ENCODE results near the gene LMLN.
"Not testable (repeated sequence)": the region's sequence is repeated elsewhere in the genome, so short reads cannot be mapped to it uniquely, and the experiment has no call there.

LMLN gene, protein sequence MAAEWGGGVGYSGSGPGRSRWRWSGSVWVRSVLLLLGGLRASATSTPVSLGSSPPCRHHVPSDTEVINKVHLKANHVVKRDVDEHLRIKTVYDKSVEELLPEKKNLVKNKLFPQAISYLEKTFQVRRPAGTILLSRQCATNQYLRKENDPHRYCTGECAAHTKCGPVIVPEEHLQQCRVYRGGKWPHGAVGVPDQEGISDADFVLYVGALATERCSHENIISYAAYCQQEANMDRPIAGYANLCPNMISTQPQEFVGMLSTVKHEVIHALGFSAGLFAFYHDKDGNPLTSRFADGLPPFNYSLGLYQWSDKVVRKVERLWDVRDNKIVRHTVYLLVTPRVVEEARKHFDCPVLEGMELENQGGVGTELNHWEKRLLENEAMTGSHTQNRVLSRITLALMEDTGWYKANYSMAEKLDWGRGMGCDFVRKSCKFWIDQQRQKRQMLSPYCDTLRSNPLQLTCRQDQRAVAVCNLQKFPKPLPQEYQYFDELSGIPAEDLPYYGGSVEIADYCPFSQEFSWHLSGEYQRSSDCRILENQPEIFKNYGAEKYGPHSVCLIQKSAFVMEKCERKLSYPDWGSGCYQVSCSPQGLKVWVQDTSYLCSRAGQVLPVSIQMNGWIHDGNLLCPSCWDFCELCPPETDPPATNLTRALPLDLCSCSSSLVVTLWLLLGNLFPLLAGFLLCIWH

DNA sequence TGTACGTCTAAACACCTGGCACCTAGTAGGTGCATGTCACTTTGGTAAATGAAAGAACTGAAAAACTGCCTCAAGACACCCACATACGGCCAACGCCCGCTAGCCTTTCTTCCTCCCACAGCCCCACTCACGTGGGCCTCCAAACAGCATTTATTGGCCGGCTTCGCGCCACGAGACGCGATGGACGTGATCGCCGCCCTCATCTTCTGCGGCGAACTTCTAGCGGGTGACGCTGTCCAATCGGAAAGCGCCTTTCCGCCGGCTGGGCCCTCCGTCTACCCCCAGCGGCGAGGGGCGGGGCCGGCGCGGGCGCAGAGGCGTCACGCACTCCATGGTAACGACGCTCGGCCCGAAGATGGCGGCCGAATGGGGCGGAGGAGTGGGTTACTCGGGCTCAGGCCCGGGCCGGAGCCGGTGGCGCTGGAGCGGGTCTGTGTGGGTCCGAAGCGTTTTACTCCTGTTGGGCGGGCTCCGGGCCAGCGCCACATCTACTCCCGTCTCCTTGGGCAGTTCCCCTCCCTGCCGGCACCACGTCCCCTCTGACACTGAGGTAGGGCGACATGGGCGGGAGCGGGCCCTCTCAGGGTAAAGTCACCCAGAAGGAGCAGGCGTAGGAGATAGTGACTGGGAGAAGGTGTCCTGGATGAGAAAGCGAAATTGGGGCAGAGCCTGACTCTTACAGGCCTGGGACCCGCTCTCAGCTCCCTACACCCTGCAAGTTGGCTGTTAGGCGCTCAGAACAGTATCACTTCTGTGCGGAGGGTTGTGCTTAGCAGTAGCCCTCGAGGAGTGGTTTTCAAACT lies at the start of gene LMLN:
LMLN (plus strand) TSS at position 327 of the 803 bp plus-strand sequence; CDS start at position 356, 29 bp downstream.
- DNase-seq (ENCODE audit: low read depth), result peak; percentile 97

DNA sequence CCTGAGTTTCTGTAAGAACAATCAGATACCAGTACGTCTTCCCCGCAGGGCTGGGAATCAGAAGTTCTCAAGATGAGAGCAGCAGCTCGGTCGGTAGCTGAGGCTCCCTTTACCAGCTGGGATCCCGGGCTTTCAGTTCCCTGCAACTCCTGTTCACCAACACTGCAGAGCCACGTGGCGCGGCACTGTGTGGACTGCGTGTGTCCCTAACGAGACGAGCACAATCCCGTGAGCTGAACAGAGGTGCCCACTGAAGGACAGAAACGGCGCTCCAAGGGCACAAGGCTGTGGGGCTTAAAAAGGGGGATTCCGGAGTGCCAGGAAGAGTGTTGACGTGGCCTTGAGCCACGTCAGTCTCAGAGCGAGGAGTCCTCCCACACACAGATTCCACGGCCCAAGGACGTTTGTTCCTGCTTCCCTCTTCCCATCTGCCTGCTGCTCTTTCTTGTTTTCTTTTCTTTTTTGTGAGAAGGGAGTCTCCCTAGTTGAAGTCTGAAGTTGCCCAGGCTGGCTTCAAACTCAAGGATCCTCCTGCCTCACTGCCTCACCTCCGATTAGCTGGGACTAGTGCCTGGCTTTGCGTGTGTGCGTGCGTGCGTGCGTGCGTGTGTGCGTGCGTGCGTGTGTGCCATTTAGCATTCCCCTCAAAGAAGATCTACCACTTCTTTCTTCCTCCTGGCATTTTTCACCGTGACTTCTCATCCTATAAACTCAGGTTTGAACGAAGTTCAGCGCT lies 47.1 kb upstream of the LMLN start:
- DNase-seq (ENCODE audit: low read depth), result no peak

DNA sequence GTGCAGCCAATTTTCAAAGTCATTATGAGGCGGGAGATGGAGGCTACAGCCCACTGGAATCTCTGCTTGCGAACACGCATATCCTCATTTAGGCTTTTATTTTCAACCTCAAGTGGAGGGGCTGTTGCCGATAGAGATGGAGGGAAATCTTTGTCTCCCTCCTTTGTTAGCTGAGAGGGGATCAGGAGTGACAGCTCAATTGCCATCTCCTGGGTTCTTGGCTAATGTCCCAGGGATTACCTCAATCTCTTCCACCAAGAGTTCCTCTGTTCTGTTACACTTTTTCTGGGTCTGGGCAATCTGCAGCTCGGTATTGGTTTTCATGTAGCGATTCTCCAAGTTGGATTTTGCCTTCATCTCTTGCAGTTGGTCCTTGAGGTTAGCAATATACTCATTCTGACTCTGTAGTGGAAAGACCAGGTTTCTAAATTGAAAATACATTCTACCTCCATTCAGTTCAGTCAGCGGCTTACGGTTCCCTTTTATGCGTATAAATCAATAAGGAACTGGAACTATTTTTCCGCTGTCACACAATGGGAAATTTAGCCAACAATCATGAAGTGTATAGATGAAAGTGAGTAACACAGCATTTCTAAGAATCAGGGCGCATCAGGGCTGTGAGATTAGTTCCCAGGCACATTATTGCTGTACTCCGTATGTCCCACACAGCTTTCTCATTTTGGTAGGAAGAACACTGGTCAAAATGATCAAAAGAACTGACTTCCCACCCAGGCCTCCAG lies 46.2 kb upstream of the LMLN start:
- DNase-seq (ENCODE audit: low read depth), result no peak

DNA sequence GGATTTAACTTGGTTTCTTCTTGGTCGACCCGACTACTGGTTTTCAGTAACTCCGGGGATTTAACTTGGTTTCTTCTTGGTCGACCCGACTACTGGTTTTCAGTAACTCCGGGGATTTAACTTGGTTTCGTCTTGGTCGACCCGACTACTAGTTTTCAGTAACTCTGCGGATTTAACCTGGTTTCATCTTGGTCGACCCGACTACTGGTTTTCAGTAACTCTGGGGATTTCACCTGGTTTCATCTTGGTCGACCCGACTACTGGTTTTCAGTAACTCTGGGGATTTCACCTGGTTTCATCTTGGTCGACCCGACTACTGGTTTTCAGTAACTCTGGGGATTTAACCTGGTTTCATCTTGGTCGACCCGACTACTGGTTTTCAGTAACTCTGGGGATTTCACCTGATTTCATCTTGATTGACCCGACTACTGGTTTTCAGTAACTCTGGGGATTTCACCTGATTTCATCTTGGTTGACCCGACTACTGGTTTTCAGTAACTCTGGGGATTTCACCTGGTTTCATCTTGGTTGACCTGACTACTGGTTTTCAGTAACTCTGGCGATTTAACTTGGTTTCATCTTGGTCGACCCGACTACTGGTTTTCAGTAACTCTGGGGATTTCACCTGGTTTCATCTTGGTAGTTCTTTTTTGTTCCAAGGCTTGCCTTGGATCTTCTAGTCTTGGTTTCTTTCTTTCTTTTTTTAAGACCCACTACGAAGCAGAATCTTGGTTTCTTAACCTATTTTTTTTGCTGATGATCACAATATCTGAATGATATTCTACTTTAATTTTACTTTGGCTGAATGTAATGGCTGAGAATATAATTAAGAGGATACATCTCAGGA lies 38.4 kb upstream of the LMLN start:
- not testable (repeated sequence) for DNase-seq (ENCODE audit: low read depth)

DNA sequence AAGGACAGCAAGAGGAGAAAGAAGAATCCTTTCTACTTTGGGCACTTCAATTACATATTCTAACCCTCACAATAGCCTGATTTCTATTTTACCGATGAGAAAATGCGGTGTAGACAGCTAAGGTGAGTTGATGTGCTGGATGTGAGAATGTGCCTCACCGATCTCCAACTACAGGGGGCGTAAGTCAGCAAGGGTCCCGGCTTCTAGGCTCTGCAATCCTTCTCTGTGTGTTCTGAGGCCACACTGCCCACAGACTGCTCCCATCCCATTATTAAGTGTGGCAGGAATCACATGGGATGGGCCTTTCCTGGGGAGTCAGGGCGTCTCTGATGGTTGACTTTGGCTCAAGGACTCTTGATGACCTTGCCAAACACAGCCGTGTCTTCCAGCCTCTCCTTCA lies 33.6 kb upstream of the LMLN start:
- DNase-seq (ENCODE audit: low read depth), result no peak

DNA sequence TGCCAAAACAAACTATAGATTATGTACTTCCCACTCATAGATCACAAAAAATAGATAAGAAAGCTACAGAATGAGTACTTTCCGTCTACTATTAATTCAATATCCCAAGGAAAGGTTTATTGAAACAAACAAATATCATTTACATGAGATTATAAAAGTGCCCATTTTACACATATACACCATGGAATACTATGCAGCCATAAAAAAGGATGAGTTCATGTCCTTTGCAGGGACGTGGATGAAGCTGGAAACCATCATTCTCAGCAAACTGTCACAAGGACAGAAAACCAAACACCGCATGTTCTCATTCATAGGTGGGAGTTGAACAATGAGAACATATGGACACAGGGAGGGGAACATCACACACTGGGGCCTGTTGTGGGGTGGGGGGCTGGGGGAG lies 32.4 kb upstream of the LMLN start:
- DNase-seq (ENCODE audit: low read depth), result not testable (repeated sequence)

DNA sequence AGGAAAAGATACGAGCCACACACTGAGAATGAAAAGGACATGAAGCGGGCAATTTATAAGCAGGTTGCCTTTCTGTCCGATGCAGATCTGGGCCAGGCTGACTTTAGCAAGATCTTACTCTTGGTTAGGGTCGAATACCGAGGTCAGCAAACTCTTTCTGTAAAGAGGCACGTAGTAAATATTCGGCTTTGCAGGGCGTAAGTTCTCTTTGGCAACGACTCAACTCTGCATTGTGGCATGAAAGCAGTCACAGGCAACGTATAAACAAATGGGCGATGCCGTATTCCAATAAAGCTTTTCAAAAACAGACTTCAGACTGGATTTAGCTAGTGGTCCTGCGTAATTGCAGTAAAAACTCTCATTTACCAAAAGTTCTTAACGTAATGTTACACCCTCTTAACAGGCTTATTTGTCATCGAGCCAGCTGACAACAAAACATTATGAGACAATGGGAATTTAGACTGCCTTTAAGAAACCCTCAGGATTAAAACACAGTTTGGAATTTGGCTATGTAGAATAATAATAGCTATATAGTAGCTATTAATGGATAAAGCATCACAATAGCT lies 23.1 kb upstream of the LMLN start:
- DNase-seq (ENCODE audit: low read depth), result no peak

DNA sequence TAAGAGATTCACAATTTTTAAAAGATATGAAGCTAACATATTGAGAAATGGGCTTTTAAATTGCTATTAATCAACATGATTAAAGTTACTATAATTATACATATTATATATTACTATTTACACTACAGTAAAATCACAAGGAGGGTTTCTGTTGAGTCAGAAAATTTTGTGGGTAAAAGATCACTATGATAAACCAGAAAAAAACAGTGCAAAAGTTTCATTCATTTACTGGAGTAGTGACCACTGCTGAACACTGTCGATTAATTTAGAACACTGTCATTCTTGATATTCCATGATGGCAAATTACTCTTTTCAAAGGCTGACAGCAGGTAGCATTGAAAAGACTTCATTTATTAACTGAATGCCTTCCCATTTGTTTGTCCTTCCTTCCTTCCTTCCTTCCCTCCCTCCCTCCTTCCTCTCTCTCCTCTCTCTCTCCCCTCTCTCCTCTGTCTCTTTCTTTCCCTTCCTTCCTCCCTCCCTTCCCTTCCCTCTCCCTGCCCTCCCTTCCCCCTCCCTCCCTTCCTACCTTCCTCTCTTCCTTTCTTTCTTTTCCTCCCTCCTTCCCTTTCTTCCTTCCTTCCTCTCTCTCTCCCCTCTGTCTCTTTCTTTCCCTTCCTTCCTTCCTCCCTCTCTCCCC lies 19.2 kb upstream of the LMLN start:
- no peak for DNase-seq (ENCODE audit: low read depth)

DNA sequence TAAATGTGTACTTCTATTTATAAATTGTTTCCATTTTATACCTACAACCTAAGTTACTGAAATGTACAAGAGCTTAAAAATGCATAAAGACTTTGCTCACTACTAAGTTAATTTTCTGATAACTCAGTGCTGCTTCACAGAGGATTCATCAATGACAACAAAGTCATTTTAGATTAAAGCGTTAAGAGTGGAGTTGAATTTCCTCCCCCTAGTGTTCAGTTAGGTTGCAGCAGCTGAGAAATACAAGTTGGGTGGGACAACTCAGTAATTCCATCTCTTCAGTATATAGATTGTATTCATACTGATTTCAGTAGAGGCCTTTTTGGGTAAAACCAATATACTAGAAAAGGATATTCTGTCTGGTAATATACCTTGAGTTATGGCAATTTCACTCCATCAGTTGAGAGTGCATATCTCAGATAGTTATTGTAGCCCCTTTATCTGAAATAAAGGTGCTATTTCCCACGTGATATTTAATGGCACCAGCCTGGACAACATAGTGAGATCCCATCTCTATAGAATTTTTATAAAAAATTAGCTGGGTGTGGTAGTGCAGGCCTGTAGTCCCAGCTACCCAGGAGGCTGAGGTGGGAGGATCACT lies 17.0 kb upstream of the LMLN start:
- peak; percentile 59 for DNase-seq (ENCODE audit: low read depth)

DNA sequence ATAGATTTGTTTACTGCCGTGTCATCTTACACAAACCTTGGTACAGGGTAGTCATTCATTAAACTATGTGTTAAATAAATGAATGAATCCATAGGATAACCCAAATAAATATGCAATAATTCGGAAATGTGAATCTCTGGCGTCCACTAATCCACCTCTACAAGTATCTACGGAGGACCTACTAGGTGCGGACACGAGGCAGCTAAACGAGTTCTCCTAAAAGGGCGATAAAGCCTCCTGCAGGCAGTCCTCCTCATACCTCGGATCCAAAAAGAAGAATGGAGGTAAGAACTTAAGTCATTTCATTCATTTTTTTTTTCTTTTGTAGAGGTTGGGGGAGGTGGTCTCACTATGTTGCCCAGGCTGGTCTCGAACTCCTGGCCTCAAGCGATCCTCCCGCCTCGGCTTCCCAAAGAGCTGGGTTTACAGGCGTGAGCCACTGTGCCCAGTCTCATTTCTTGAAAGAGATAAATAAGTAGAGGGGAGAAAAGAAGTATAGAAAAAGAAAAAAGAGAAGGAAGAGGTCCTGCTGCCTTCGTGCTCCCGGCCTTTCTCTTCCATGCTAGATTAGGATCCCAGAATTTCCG lies 10.7 kb upstream of the LMLN start:
- DNase-seq (ENCODE audit: low read depth), result no peak

DNA sequence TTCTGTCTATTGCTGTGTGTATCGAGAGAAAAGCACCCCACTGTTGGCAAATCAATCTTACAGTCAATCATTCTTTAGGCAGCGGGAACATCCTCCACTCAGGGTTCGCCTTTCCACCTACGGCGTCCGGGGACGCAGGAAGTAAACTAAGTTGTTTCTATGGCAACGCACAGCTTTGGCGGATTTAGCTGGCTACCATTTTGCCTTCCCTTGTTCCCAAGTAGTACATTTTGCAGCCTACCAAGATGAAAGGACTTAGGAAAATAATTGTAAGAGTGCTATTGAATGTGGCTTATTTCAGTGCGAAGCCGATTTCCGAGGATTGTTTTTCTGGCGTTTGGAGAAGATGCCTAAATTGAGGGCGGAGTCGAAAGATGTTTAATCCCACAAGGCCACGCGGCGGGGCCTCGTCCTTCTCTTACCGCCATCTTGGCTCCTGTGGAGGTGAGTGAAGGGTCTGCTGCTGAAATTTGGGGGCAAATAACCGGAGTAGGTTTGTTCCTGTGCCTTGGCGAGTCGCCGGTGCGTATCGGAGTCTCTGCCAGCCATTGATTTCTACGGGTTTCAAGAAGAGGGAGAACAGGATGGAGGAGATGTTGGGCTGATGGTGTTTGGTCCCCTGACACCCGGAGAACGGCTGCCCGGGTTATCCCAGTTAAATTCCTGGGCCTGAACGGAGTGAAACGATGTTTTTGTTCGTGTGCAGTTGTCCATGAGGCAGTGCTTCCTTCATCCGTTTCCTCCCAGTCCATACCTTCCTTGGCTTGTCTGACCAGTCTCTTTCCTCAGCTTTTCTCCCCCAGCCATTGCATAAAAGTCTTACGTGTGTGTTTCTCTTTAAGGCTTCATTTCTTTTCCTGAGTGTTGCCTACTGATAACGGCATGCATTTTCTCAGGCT lies 10.0 kb upstream of the LMLN start, which contains the start of gene RPL35A:
RPL35A (plus strand) TSS at position 413 of the 899 bp plus-strand sequence. CDS start 778 bp downstream, outside the sequence.
- peak; percentile 94 for DNase-seq (ENCODE audit: low read depth)

DNA sequence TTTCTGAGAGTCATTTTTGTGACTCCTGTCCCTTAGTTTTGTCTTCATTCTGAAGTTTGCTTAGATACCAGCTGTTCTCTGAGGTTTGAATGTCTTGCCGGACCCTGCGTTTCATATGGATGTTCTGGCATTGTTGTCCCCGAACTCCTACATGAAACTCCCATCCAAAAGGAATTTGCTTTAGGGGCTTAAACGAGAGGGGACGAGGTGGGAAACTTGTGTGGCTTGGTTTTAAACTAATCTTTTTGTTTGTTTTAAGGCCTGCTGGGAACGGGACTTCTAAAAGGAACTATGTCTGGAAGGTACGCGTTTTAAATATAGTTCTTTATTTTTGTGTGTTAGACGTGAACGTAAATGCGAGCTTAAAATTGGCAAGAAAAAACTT lies 9.3 kb upstream of the LMLN start:
- DNase-seq (ENCODE audit: low read depth), result no peak

DNA sequence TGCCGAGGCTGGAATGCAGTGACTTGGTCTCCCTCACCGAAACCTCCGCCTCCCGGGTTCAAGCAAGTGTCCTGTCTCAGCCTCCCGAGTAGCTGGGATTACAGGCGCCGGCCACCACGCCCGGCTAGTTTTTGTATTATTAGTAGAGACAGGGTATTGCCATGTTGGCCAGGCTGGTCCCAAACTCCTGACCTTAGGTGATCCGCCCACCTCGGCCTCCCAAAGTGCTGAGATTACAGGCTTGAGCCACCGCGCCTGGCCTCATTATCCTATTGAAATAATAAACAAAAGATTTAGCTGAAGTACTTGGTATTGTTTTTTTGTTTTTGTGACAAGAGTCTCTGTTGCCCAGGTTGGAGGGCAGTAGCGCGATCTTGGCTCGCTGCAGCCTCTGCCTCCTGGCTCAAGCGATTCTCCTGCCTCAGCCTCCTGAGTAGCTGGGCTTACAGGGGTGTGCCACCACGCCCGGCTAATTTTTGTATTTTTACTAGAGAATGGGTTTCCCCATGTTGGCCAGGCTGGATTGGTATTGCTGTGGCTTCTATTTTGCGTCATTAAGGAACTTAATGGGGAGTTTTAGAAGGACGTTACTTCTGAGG lies 8.5 kb upstream of the LMLN start:
- DNase-seq (ENCODE audit: low read depth), result no peak

DNA sequence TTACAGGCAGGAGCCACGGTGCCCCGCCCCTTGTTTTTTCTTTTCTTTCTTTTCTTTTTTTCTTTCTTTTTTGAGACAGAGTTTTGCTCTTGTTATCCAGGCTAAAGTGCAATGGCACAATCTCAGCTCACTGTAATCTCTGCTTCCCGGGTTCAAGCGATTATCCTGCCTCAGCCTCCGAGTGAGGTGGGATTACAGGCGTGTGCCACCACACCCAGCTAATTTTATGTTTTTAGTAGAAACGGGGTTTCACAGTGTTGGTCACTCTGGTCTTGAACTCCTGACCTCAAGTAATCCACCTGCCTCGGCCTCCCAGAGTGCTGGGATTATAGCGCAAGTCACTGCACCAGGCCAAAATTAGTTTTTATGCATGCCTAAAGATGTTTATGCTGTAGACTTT lies 7.6 kb upstream of the LMLN start:
- DNase-seq (ENCODE audit: low read depth), result no peak

DNA sequence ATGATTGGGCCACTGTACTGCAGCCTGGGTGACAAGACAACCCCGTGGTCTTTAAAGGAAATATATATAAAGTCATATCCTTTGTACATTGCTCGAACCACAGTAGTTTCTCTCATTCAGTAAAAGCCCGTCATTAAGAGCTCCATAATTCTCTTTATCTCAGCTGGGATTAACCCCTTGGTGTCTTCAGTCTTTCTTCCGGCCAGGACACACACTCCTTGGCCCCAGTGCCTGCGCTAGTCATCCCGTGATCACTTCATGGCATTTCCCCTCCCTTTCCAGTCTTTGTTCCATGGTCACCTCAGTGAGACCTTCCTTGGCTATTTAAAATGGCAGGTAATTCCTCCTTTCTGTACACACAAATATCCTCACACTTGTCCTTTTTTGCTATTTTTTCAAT lies 6.7 kb upstream of the LMLN start:
- DNase-seq (ENCODE audit: low read depth), result no peak

DNA sequence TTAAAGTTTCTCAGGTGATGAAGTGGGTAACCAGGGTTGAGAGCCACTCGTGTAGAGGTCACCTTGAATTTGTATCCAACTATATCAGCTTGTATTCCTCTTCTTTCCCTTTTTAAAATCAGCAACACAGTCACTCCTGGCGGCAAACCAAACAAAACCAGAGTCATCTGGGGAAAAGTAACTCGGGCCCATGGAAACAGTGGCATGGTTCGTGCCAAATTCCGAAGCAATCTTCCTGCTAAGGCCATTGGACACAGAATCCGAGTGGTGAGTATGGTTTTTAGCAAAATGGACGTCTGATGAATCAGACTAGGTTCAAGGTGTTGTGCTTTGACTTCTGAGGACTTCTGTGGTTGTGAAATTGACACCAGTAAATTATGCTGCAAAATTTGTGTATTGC lies 6.1 kb upstream of the LMLN start:
- DNase-seq (ENCODE audit: low read depth), result no peak

DNA sequence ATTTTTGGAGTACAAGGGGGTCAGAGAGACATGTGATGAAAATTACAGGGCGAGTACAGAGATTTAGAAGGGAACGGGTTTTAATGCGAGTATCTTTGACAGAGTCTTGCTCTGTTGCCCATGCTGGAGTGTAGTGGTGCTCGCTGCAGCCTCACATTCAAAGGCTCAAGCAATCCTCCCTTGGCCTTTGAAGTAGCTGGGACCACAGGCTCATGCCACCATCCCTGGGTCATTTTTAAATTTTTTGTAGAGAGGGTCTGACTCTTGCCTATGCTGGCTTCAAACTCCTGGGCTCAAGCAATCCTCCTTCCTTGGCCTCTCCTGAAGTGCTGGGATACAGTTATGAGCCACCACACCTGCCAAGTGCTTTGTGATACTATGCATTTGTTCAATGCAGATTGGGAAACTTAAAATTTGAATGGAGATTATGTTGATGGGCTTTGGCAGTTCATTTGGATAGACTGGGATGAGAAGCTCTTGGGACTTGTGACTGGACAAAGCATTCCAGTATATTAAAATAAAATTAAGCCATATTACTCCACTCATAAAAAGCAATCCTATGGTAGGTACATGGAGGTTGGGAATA lies 4.0 kb upstream of the LMLN start:
- no peak for DNase-seq (ENCODE audit: low read depth)
